Medulla oblongata (tissue), 1 donor: ENCODE measurements around the gene FOXS1.

Experiments
- DNase-seq: peaks from one replicate; pipeline ENCODE4 v3.0.0-alpha.2; 2015; ENCODE audit errors: extremely low spot score

Gene FOXS1

GRCh38 chr20:31845300-31845863, at the start of gene FOXS1:
Gene FOXS1 (minus strand): TSS chr20:31845604. CDS start chr20:31845542, 62 bp downstream.
- DNase-seq = peak; percentile 66

- DNase-seq = no peak
Measured at GRCh38 chr20:31890646-31891045, 45.2 kb upstream of the FOXS1 start.

GRCh38 chr20:31883829-31884228, 38.4 kb upstream of the FOXS1 start:
- no peak for DNase-seq

- DNase-seq = no peak
Measured at GRCh38 chr20:31881945-31882344, 36.5 kb upstream of the FOXS1 start.

- peak; percentile 96 for DNase-seq
Measured at GRCh38 chr20:31879143-31879987, 34.0 kb upstream of the FOXS1 start.

GRCh38 chr20:31877684-31878083, 32.3 kb upstream of the FOXS1 start:
- DNase-seq = no peak

GRCh38 chr20:31875671-31876070, 30.3 kb upstream of the FOXS1 start:
- no peak for DNase-seq

GRCh38 chr20:31872406-31872805, 27.0 kb upstream of the FOXS1 start:
- DNase-seq = no peak

- DNase-seq = no peak
Measured at GRCh38 chr20:31871618-31871954, 26.2 kb upstream of the FOXS1 start.

- peak; percentile 37 for DNase-seq
Measured at GRCh38 chr20:31870726-31871617, 25.6 kb upstream of the FOXS1 start.

GRCh38 chr20:31869942-31870725, 24.7 kb upstream of the FOXS1 start, which contains the start of the genes DUSP15 and TTLL9:
Gene DUSP15 (minus strand): TSS chr20:31870527. CDS start chr20:31870337, 190 bp downstream.
Gene TTLL9 (plus strand): TSS chr20:31870634. CDS start chr20:31871127, 493 bp downstream.
- DNase-seq = peak; percentile 80

- no peak for DNase-seq
Measured at GRCh38 chr20:31869673-31869941, 24.2 kb upstream of the FOXS1 start.

- peak; percentile 23 for DNase-seq
Measured at GRCh38 chr20:31868853-31869672, 23.7 kb upstream of the FOXS1 start.

- DNase-seq = no peak
Measured at GRCh38 chr20:31866221-31866620, 20.8 kb upstream of the FOXS1 start.

- no peak for DNase-seq
Measured at GRCh38 chr20:31864521-31865400, 19.4 kb upstream of the FOXS1 start.

GRCh38 chr20:31863296-31864085, 18.1 kb upstream of the FOXS1 start:
- DNase-seq = no peak

GRCh38 chr20:31862506-31862905, 17.1 kb upstream of the FOXS1 start:
- no peak for DNase-seq

- DNase-seq = no peak
Measured at GRCh38 chr20:31862157-31862470, 16.7 kb upstream of the FOXS1 start.
